Loucy (cell line): Measurements from ENCODE around the gene GBA3.

Experiments used
- EZH2phosphoT487 ChIP-seq: fragments of 200-600 bp; IDR thresholded peaks from 2 replicates; pipeline ENCODE4 v1.6.1; 2018; ENCODE audit warnings: antibody characterized with exemption, mild to moderate bottlenecking, moderate library complexity, borderline replicate concordance
- TF ChIP-seq, protein P1 (sequence below): fragments of 200-600 bp; sonication (generic); conservative IDR thresholded peaks from 2 replicates; pipeline ENCODE4 v1.5.1; 2014; ENCODE audit warnings: mild to moderate bottlenecking, antibody characterized with exemption, low read length

DNA sequence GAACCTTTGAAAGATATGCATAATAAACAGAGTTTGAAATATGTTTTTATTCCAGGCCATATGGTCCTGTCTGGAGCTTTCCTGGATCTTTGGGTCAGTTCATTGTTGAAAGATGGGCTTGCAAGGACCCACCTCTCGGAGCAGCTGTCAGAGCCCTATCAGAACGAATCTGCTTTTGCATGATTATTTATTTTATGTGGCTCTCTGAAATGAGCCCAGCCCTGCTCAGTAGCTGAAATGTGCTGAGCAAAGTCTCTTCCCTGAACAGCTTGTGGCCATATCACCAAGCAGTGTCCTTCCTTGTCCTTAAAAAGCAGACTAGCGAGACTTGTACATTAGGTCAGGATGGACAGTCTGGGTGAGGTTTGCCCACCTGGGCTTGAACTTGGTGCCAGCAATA, 110.8 kb downstream of the GBA3 start:
- TF ChIP-seq, protein P1, sequence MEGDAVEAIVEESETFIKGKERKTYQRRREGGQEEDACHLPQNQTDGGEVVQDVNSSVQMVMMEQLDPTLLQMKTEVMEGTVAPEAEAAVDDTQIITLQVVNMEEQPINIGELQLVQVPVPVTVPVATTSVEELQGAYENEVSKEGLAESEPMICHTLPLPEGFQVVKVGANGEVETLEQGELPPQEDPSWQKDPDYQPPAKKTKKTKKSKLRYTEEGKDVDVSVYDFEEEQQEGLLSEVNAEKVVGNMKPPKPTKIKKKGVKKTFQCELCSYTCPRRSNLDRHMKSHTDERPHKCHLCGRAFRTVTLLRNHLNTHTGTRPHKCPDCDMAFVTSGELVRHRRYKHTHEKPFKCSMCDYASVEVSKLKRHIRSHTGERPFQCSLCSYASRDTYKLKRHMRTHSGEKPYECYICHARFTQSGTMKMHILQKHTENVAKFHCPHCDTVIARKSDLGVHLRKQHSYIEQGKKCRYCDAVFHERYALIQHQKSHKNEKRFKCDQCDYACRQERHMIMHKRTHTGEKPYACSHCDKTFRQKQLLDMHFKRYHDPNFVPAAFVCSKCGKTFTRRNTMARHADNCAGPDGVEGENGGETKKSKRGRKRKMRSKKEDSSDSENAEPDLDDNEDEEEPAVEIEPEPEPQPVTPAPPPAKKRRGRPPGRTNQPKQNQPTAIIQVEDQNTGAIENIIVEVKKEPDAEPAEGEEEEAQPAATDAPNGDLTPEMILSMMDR, result no peak
- no peak for TF ChIP-seq EZH2phosphoT487
